Right hindlimb (tissue), 1 donor: ENCODE data around the gene C1QTNF2.
A peak's percentile ranks its signal among the peaks of the same experiment; 100 is the strongest.
"Not testable (repeated sequence)": the region's sequence is repeated elsewhere in the genome, so short reads cannot be mapped to it uniquely, and the experiment has no call there.

Experiments used
- DNase-seq: peaks from one replicate; pipeline ENCODE4 v3.0.0-alpha.2; 2018

Gene C1QTNF2

GRCh38 chr5:160339406-160340130 lies 30.9 kb downstream of the C1QTNF2 start:
- no peak for DNase-seq

GRCh38 chr5:160334716-160335115 lies 35.7 kb downstream of the C1QTNF2 start:
- DNase-seq: not testable (repeated sequence)

- no peak for DNase-seq
These were observed 36.7 kb downstream of the C1QTNF2 start for GRCh38 chr5:160333721-160334120.

DNA sequence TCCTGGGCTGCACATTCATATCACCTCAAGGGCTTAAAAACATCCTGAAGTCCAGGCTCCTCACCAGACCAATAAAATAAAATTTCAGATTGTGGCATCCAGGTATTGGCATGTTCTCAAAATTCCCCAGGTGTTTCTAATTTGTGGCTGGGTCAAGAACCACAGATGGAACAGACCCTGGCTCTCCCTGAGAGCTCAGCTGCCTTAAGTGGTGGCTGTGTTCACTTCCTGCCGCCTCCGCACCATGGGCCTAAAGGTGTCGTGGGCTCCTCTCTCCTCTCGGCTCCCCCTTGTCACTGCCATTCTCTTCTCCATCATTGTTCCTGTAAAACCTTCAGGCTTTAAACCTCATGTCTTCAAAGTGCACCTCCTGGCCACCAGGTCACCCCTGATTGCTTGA lies 40.2 kb downstream of the C1QTNF2 start:
- DNase-seq: no peak

DNA sequence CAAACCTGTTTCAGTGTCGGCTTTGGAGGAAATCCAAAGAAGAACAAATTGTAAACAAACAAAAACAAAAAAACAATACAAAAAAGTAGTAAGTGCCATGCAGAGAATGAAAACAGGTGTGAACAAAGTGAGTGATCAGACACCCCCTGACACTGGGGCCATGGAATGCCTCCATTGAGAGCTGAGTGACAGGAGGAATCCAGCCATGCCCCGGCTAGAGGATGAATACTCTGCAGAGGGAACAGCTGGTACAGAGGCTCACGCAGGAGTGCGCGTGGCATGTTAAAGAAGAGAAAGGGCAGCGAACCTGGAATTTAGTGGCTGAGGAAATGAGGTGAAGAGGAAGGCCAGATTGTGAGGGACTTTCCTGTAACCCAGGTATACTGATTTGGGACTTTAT lies 42.6 kb downstream of the C1QTNF2 start:
- DNase-seq: no peak

DNA sequence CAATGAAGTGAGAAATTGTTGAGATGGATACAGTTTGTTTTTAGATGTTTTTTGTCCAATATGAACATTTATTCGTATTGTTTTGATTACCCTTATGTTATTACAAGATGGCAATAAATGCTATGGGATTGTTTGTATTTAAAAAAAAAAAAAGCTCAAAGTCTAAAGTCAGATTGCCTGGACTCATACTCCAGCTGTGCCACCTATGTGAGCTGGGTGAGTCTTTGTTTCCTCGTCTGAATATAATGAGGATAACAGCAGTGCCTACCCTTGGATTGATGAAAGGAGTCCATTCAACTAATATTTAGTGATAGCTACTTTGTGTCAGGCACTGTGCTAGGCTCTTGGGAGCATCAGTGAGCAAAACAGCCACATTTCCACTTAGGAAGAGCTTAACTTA lies 43.4 kb downstream of the C1QTNF2 start:
- DNase-seq: no peak

GRCh38 chr5:160325716-160326115 lies 44.7 kb downstream of the C1QTNF2 start:
- DNase-seq: no peak

DNA sequence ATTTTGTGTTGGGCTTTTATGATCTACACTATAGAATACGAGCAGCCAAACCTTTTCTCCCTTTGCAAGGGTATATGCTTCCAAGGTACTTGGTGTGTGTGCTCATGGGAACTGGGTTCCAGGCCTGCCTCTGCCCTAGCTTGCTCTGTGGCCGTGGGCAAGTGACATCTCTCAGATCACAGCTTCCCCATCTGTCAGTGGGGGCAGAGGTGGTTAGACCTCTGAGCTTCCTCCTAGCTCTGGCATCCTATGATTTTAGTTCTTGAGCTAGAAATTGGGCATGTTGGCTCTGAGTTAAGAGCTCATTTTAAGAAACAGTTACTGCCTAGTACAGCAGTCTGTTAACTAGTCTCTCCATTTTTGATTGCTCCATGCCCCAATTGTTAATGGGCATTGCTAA lies 45.5 kb downstream of the C1QTNF2 start:
- DNase-seq: no peak

DNA sequence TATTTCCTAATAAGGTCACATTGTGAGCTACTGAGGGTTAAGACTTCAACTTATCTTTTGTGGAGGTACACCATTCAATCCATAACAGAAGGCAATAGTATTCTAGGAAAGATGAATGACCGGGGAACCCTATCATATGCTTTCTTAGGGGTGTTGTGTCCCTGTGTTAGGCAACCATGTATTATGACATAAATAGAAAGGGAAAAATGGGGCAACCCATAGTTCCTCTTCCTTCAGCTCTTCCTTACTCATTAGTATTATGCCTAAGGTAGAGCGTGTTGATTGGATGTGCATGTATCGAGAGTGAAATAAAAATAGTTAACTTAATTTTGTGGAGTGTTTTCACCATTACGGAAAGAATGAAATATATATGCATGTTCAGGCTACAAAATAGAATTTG lies 52.0 kb downstream of the C1QTNF2 start:
- no peak for DNase-seq

GRCh38 chr5:160317434-160317833 lies 53.0 kb downstream of the C1QTNF2 start:
- no peak for DNase-seq

GRCh38 chr5:160315968-160316367 lies 54.5 kb downstream of the C1QTNF2 start:
- no peak for DNase-seq

DNA sequence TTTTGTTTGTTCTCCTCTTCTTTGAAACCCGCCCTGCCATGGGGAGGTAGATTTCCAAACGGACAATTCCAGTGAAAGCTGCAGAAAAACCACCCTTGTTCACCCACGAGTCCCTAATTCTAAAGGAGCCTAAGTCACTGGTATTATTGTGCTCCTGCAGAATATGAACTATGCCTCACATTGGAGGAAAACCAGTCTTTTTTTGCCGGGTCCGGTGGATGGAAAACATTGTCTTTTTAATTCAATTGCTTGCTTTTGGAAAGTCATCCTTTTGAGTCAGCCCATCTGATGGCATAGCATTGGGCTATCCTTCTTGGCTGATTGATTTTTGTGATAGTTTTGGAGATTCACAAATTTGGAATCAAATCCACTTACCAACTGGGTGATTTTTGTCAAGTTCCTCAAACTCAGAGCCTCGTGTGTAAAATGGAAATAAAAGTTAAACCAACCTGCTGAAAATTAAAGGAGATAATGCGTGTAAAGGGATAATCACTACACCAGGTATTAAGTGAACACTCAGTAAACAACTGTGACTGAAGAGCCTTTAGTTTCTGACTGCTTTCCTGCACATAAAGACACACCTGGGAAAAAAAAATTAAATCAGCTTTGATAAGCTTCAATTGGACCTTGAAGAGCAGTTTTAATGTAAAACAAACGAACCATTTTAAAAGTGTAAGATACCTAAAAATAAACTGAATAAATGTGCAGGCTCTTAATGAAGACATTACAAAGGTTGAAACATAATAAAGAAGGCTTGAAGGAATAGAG lies 57.3 kb downstream of the C1QTNF2 start:
- DNase-seq: no peak

- peak; percentile 75 for DNase-seq
These were observed 58.1 kb downstream of the C1QTNF2 start, which contains the start of gene CCNJL for GRCh38 chr5:160312134-160312959. Gene CCNJL, minus strand, starts transcription at chr5:160312564. Its CDS starts 641 bp downstream, at chr5:160311923.

DNA sequence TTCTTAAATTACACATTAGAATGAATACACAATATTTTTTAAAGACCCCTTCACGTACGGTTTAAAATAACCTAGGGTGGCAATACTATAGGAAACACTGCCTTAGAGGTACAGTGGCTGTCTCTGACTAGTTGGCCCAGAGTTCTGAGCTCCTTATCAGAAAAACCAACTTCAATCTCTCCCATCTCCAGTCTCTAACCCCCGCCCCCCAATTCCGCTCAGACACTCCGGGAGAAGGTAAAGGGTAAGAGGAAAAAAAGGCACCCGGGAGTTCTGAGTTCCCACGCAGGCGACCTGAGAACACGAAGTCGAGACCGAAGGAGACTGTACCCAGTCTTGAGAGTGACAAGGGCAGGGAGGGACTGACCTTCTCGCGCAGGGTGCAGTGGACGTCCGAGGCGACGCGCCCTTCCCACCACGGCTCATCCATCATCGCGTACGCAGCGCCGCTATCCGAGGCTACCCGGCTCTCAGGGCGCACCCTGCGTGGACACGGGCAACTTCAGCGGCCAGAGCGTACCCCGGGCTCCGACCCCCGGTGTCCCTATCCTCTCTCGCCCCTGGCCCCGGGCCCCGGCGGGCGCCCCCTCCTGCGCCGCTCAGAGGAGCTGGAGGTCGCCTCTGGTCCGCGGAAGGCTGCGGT lies 58.8 kb downstream of the C1QTNF2 start:
- peak; percentile 25 for DNase-seq

DNA sequence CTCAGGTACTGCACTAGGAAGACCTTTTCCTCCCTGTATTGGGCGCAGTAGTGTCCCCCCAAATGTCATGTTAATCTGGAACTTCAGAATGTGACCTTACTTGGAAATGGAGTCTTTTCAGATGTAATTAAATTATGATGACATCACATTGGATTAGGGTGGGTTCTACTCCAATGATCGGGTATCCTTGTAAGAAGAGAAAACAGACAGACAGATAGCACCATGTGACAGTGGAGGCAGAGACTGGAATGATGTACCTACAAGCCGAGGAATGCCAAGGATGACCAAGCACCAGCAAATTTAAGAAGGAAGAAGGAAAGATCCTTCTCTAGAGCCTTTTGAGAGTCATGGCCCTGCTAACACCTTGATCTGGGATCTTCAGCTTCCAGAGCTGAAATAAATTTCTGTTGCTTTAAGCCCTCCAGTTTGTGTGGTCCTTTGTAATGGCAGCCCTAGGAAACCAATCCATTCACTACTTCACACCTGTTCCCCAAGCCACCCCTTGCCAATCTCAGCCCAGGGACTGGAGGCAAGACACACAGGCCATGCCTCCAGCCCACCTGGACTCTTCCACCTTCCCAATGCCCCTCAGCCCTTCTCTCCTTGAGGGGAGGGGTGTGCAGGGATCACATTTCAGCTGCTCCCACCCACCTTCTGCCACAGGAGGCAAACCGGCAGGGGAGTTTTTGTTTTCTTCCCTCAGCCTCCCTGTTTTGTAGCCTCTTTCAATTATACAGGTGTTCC lies 59.7 kb downstream of the C1QTNF2 start:
- DNase-seq: no peak

DNA sequence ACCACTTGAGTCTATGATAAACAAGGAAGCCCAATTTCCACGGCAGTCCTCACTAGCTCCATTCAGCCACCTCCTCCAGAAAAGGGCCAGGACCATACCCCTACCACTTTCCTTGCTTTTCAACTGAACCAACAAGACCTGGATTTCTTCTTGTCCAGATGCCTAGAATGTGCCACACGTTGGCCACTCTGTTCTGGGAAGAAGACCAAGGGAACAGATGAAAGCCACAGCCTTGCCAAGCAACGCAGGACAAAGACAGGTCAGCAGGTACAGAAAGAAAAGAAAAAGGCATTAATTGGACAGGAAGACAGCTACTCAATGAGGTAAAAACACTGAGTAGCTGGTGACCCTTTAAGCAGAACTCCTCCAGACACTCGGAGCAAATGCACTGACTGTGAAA lies 60.3 kb downstream of the C1QTNF2 start:
- no peak for DNase-seq

DNA sequence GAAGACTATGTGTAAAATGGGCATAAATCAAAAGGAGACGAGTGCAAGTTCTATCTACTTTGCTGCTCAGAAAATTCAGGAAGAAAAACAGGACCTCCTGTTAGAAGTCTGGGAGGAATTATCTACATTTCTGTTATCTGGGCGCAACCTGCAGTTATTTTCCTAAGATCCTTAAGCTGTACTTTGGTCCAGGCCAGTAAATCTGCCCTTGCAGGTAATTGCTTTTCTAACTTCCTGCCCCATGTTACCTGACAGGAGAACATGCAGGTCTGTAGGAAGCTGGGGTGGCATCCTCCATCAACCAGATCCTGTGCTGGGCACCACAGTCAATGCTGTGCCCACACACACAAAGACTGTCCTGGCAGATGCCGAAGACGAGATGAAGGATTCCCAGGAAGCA lies 63.7 kb downstream of the C1QTNF2 start:
- DNase-seq: no peak

DNA sequence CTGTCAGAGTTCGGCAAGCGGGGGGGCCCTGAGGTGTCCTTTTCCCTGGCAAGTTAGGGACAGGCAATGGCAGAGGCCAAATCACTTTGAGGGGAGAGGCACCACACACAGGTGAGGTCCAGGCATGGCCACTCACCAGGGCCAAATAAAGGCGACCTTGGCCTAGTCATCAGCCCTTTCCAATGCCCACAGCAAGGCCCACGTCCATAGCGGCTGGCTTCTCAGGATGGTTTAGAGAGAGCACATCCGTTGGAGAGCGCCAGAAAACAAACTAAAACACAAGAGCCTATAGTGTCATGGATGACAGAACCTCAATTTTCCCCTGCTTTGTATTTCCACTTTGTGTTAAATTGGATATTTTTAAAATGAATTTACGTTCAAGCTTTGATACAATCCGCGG lies 65.1 kb downstream of the C1QTNF2 start:
- no peak for DNase-seq

DNA sequence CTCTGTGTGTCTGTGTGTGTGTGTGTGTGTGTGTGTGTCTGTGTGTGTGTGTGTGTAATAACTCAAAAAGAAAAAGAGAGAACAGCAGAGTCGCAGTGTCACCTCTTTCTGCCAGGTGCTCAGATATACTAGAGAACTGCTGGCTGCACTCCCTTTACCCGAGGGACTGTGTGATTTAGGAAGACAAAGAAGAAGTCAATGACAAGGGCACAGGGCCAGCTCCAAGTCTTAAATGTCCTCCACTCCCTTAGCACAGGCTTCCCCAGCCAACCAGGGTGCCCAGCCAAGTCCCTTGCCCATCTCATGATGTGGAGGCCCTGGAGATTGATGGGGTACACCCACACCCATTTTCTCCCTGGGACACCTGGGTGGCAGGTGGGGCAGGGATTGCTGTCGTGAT lies 66.7 kb downstream of the C1QTNF2 start:
- no peak for DNase-seq

DNA sequence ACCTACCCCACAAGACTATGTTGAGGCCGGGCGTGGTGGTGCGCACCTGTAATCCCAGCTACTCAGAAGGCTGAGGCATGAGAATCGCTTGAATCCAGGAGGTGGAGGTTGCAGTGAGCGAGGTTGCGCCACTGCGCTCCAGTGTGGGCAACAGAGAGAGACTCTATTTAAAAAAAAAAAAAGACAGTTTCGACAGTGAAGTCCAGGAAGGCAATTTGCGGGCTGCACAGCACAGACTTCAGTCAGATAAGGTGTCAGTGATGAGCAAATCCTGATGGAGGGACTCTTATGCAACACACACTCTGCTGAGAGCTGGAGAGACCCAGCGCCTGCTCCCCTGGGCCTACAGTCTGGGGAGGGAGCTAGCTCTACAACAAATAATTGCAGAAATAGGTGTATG lies 72.2 kb downstream of the C1QTNF2 start:
- DNase-seq: no peak

GRCh38 chr5:160297776-160298175 lies 72.7 kb downstream of the C1QTNF2 start:
- no peak for DNase-seq
